HUES48 (cell line): ENCODE measurements around the gene CTNND1.
"Not testable (repeated sequence)": the region's sequence is repeated elsewhere in the genome, so short reads cannot be mapped to it uniquely, and the experiment has no call there.

Experiments used
- H3K27ac ChIP-seq: one replicate; pipeline ENCODE4 v1.7.0; 2013; ENCODE audit warnings: low read depth, low read length, inconsistent platforms
- H3K27me3 ChIP-seq: 2 replicates; pipeline ENCODE4 v1.6.1; 2013; ENCODE audit warnings: mild to moderate bottlenecking, low read length; ENCODE audit not compliant: control insufficient read depth, insufficient read depth
- H3K36me3 ChIP-seq: 2 replicates; pipeline ENCODE4 v1.6.1; 2013; ENCODE audit warnings: low read length; ENCODE audit not compliant: control insufficient read depth, insufficient read depth
- H3K4me1 ChIP-seq: 2 replicates; pipeline ENCODE4 v1.6.1; 2013; ENCODE audit warnings: mild to moderate bottlenecking, low read length; ENCODE audit not compliant: control insufficient read depth, insufficient read depth
- H3K4me3 ChIP-seq: 2 replicates; pipeline ENCODE4 v1.5.1; 2013; ENCODE audit warnings: mild to moderate bottlenecking, low read depth, low read length
- H3K9ac ChIP-seq: 2 replicates; pipeline ENCODE4 v1.6.1; 2013; ENCODE audit warnings: mild to moderate bottlenecking, low read depth, low read length, moderate library complexity
- H3K9me3 ChIP-seq: 2 replicates; pipeline ENCODE4 v1.6.1; 2013; ENCODE audit warnings: low read length; ENCODE audit not compliant: control insufficient read depth, insufficient read depth

The CTNND1 gene

DNA sequence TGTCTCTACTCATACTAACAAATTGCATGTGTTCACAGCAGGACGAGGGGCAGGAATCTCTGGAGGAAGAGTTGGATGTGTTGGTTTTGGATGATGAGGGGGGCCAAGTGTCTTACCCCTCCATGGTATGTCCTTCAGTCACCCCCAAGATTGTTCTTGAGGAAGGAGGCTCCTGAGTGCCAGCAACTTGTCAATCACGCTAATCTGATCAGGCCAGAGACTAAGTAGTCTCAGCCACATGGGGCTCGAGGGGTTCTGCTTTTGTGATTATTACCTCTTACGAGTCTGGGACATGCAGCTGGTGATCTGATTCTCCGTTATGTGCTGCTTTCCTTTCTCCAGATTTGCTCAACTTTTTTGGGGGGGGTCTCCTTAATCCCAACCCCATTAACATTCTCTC lies 54.3 kb downstream of the CTNND1 start:
- peaks cover 82% of the 10 kb centered on the region for H3K36me3 ChIP-seq
- H3K27ac ChIP-seq = no peak overlapping the region
- H3K27me3 ChIP-seq = no peaks in the 10 kb centered on the region
- H3K4me3 ChIP-seq = no peak overlapping the region
- H3K9me3 ChIP-seq = no peaks in the 10 kb centered on the region
- H3K4me1 ChIP-seq = no peaks in the 10 kb centered on the region
- H3K9ac ChIP-seq = no peak overlapping the region

DNA sequence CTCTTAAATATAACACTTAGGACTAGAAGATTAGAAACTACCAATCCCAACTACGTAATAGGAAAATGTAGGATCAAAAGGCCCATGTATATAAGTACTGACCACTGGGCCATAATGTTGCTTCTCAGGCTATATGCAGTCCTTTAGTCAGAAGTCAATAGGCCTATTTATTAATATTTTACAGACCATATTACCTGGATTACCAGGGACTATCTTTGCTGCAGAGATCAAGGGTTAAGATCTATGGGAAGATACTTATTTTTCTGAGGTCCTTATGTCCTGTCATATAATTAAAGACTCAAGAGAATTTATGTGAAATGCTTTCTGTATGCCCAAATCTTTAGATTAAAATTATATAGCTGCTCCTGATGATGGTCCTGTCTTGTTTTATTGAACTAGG lies 57.2 kb downstream of the CTNND1 start:
- Histone ChIP-seq H3K27me3 (no peaks in the 10 kb centered on the region), H3K27ac (no peak overlapping the region), H3K9me3 (no peaks in the 10 kb centered on the region), H3K4me1 (no peaks in the 10 kb centered on the region), H3K9ac (no peak overlapping the region), H3K36me3 (peaks cover 53% of the 10 kb centered on the region), H3K4me3 (no peak overlapping the region)

DNA sequence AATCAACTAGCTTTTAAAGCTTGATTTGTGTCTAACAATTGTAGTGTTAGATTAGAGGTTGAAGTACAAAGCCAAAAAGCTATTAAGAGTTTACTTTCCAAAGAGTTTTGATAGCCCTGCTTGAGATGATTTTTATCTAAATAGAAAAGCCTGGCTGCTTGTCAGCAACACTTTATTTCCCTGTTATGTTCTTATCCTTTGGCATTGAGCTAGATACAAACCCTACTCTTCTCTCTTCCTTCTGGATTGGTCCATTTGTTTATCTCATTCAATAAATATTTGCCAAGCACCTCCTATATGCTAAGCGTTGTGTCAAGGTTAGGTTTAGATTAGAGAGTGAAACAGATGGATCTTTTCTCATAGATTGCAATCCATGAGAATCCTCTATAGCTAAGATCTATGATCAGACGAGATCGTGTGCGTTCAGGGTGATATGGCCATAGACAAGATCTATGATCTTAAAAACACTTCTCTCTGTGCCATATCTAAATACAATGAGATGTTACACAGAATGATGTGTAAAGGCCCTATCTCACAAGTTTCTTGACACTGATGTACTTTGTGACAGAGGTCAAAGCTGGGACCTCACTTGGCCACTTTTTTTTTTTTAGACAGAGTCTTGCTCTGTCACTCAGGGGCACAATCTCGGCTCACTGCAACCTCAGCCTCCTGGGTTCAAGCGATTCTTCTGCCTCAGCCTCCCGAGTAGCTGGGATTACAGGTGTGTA lies 57.8 kb downstream of the CTNND1 start:
- Histone ChIP-seq H3K4me3 (no peak overlapping the region), H3K36me3 (peaks cover 47% of the 10 kb centered on the region), H3K4me1 (no peaks in the 10 kb centered on the region)

DNA sequence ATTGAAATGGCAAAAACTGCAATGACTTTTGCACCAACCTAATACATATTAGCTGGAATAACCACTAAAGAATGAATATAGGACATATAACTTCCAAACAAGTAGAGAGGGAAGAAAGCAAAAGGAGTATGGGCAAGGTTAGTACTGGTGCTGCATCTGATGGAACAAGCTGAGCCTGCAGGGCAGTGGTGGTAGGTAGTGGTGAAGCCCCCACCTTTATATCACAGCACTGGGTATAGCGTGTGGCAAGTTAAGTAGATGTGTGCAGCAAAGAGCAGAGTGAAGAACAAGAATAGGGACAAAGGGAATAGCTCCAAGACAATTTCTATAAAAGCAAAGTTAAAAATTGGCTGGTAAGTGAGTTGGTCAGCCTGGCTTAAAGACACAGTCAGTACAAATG lies 62.3 kb downstream of the CTNND1 start:
- Histone ChIP-seq H3K27me3 (no peaks in the 10 kb centered on the region), H3K27ac (no peak overlapping the region), H3K9ac (no peak overlapping the region), H3K36me3 (peaks cover 3% of the 10 kb centered on the region; the same call in 1 of the 2 replicates), H3K9me3 (no peaks in the 10 kb centered on the region), H3K4me1 (no peaks in the 10 kb centered on the region), H3K4me3 (no peak overlapping the region)

More for the DNA sequence above, 57.8 kb downstream of the CTNND1 start:
- Histone ChIP-seq H3K27me3 (no peaks in the 10 kb centered on the region), H3K9me3 (no peaks in the 10 kb centered on the region), H3K9ac (no peak overlapping the region), H3K27ac (no peak overlapping the region)

DNA sequence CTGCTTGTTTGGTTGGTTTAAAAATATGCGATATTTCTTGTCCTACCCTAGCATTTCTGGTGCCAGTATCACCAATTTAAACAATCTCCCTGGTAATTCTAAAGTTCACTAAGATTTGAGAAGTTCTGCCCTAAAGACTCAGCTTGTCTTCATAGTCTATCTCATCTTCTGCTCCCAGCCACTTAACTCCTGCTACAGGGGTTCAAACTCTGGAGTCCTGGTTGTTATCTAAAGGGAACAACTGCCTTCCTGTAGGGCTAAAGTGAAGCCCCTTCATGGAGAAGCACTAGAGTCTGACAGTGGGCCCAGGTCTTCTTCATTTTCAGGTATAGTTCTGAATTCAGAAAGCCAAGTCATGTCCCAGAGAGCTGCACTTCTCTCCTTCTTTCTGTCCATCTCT lies 73.2 kb downstream of the CTNND1 start:
- H3K9ac ChIP-seq = no peak overlapping the region
- no peaks in the 10 kb centered on the region for H3K4me1 ChIP-seq
- H3K27me3 ChIP-seq = no peaks in the 10 kb centered on the region
- no peak overlapping the region for H3K27ac ChIP-seq
- H3K4me3 ChIP-seq = no peak overlapping the region
- no peaks in the 10 kb centered on the region for H3K36me3 ChIP-seq
- no peaks in the 10 kb centered on the region for H3K9me3 ChIP-seq

DNA sequence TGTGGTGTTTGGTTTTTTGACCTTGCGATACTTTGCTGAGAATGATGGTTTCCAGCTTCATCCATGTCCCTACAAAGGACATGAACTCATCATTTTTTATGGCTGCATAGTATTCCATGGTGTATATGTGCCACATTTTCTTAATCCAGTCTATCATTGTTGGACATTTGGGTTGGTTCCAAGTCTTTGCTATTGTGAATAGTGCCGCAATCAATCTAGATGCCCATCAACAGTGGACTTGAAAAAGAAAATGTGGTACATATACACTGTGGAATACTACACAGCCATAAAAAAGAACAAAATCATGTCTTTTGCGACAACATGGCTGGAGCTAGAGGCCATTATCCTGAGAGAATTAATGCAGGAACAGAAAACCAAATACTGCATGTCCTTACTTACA lies 77.0 kb downstream of the CTNND1 start:
- not testable (repeated sequence) for H3K9ac ChIP-seq, H3K27ac ChIP-seq, H3K36me3 ChIP-seq, H3K9me3 ChIP-seq, H3K27me3 ChIP-seq, H3K4me3 ChIP-seq, H3K4me1 ChIP-seq

DNA sequence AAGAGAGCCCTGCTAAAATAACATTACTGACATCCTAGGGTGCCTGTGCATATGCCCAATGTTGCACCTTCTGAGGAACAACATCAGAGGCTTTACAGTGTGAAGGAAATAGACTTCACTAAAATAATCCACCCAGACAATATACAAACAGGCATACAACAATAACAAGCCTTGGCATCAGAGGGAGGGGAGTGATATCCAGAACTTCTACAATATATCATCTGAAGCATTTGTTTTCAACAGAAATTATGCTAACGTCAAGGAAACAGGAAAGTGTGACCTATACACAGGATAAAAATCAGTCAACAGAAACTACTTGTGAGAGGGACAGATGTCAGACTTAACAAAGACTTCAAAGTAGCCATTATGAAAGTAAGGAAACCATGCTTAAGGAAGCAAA lies 81.3 kb downstream of the CTNND1 start:
- H3K27me3 ChIP-seq = no peaks in the 10 kb centered on the region
- no peak overlapping the region for H3K27ac ChIP-seq
- H3K9me3 ChIP-seq = no peaks in the 10 kb centered on the region
- H3K4me1 ChIP-seq = no peaks in the 10 kb centered on the region
- H3K36me3 ChIP-seq = no peaks in the 10 kb centered on the region
- H3K4me3 ChIP-seq = no peak overlapping the region
- H3K9ac ChIP-seq = no peak overlapping the region

DNA sequence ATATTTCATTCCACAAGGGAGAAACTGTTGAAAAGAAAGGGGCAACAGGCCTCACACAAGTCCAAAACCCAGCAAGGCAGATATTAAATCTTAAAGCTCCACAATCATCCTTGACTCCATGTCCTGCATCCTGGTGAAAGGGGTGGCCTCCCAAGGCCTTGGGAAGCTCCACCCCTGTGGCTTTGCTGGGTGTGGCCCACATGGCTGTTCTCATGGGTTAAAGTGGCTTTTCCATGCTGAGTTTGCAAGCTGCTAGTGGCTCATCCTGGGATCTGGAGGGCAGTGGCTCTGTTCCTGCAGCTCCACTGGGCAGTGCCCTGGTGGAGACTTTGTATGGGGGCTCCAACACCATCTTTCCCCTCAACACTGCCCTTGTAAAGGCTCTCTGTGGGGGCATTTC lies 106.4 kb downstream of the CTNND1 start:
- Histone ChIP-seq H3K27ac (peak overlapping the region; percentile 58), H3K4me3 (no peak overlapping the region), H3K9ac (no peak overlapping the region), H3K9me3 (no peaks in the 10 kb centered on the region), H3K4me1 (peaks cover 26% of the 10 kb centered on the region), H3K36me3 (no peaks in the 10 kb centered on the region), H3K27me3 (no peaks in the 10 kb centered on the region; the same call in 1 of the 2 replicates)

DNA sequence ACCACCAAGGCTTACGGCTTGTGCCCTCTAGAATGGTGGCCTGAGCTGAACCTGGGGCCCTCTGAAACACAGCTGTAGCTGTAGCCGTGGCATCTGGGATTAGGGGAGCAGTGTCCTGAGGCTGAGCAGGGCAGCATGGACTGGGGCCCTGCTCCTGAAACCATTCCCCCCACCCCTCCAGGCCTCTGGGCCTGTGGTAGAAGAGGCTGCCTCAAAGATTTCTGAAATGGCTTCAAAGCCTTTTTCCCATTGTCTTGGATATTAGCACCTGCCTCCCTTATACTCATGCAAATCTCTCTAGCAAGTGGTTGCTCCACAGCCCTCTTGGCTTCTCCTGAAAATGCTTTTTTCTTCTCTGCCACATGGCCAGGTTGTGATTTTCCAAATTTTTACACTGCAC lies 106.9 kb downstream of the CTNND1 start:
- no peaks in the 10 kb centered on the region for H3K36me3 ChIP-seq
- H3K27ac ChIP-seq = peak overlapping the region; percentile 58
- peaks cover 26% of the 10 kb centered on the region for H3K4me1 ChIP-seq
- H3K9me3 ChIP-seq = no peaks in the 10 kb centered on the region
- H3K4me3 ChIP-seq = no peak overlapping the region; the same call in 1 of the 2 replicates
- H3K9ac ChIP-seq = no peak overlapping the region
- no peaks in the 10 kb centered on the region; the same call in 1 of the 2 replicates for H3K27me3 ChIP-seq
